Glutamatergic neuron (in vitro differentiated cells): ENCODE measurements around the gene HNRNPM. TPM values are rescaled to one million over a fixed set of nuclear protein-coding genes. Genes with fewer than 3 reads are reported as not detected.

Source experiments
- DNase-seq: peaks from one replicate; pipeline ENCODE4 v3.0.0; 2022
- H3K27ac Mint-ChIP-seq: one replicate; pipeline ENCODE4 v1.8.0; 2020; ENCODE audit warnings: mild to moderate bottlenecking, mixed read lengths, inconsistent platforms; ENCODE audit not compliant: unreplicated experiment
- H3K27me3 Mint-ChIP-seq: one replicate; pipeline ENCODE4 v1.8.0; 2020; ENCODE audit warnings: mild to moderate bottlenecking, moderate library complexity, mixed read lengths, inconsistent platforms; ENCODE audit not compliant: unreplicated experiment
- H3K36me3 Mint-ChIP-seq: one replicate; pipeline ENCODE4 v1.8.0; 2020; ENCODE audit warnings: mild to moderate bottlenecking, mixed read lengths, inconsistent platforms; ENCODE audit not compliant: unreplicated experiment
- H3K4me1 Mint-ChIP-seq: one replicate; pipeline ENCODE4 v1.8.0; 2020; ENCODE audit warnings: mild to moderate bottlenecking, low read depth, mixed read lengths, inconsistent platforms; ENCODE audit not compliant: unreplicated experiment
- H3K4me3 Mint-ChIP-seq: one replicate; pipeline ENCODE4 v1.8.0; 2020; ENCODE audit warnings: mild to moderate bottlenecking, mixed read lengths, inconsistent platforms; ENCODE audit not compliant: unreplicated experiment
- H3K9me3 Mint-ChIP-seq: one replicate; pipeline ENCODE4 v1.8.0; 2020; ENCODE audit warnings: mild to moderate bottlenecking, moderate library complexity, mixed read lengths, inconsistent platforms; ENCODE audit not compliant: unreplicated experiment
- total RNA-seq: library from RNA; stranded (reverse); fragmentation: NEBNext Ultra II Directional; extraction: Animal tissue kit (Norgen Biotek cat#: 25700); gene quantifications from one replicate; pipeline ENCODE4 v1.2.1, GENCODE V29; 2021; ENCODE audit not compliant: unreplicated experiment
- TF ChIP-seq, protein P1 (sequence below): fragments of 200-600 bp; sonication (generic); IDR thresholded peaks from one replicate; pipeline ENCODE4 v1.5.0; 2021; ENCODE audit not compliant: partially characterized antibody, unreplicated experiment

The HNRNPM gene
- total RNA-seq, 1 donor from 2014 or later = 184 TPM

DNA sequence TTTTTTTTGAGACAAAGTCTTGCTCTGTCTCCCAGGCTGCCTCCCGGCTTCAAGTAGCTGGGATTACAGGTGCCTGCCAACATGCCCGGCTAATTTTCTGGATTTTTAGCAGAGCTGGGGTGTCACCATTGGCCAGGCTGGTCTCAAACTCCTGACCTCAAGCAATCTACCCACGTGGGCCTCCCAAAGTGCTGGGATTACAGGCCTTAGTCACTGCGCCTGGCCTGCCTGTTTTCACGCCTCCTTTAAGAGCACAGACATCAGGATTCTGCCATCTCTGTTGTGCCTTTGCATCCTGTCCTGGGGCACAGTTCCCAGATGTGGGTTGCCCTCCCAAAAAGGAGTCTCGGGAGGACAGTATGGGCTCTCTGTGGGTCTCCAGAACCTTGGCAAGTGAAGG, 60.1 kb downstream of the HNRNPM start:
- TF ChIP-seq, protein P1, sequence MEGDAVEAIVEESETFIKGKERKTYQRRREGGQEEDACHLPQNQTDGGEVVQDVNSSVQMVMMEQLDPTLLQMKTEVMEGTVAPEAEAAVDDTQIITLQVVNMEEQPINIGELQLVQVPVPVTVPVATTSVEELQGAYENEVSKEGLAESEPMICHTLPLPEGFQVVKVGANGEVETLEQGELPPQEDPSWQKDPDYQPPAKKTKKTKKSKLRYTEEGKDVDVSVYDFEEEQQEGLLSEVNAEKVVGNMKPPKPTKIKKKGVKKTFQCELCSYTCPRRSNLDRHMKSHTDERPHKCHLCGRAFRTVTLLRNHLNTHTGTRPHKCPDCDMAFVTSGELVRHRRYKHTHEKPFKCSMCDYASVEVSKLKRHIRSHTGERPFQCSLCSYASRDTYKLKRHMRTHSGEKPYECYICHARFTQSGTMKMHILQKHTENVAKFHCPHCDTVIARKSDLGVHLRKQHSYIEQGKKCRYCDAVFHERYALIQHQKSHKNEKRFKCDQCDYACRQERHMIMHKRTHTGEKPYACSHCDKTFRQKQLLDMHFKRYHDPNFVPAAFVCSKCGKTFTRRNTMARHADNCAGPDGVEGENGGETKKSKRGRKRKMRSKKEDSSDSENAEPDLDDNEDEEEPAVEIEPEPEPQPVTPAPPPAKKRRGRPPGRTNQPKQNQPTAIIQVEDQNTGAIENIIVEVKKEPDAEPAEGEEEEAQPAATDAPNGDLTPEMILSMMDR = no peak
- peaks cover 1% of the 10 kb centered on the region for H3K9me3 Mint-ChIP-seq
- peaks cover 3% of the 10 kb centered on the region for H3K4me1 Mint-ChIP-seq
- DNase-seq = no peak
- no peaks in the 10 kb centered on the region for H3K36me3 Mint-ChIP-seq
- peak overlapping the region; percentile 77 for H3K4me3 Mint-ChIP-seq
- no peak overlapping the region for H3K27ac Mint-ChIP-seq
- peaks cover 7% of the 10 kb centered on the region for H3K27me3 Mint-ChIP-seq

DNA sequence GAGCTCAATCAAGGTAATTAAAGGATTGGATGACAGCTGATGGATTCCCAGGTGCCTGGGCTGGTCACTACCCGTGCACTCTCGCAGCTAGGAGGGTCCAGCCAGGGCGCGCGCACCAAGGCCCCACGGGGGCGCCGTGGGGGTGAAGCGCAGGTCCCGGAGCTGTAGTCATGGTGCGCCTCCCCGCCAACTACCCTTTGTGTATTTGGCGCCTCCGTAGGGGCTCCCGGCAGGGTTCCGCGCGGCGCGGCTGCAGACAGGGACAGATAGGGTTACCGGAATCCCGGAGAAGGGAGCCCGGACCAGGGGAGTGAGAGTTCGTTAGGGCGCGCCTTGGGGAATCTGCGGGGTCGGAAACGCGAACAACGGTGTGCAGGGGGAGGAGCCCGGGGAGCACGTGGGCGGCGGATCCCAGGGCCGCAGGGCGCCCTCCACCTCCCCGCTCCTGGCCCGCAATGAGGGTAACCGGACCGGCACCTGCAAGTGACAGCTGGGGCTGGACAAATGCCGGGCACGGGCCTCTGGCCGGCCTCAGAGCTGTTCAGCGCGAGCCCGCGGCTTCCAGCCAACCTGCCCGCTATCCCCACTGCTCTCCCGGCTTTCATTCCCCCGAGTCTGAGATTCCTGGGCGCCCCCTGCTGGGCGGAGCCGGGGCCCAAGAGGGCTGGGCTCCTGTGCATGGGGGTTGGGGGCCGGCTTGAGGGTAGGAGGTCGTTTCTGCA, 61.1 kb downstream of the HNRNPM start:
- H3K27ac Mint-ChIP-seq = peak overlapping the region; percentile 72
- TF ChIP-seq, protein P1 = peak; percentile 89

DNA sequence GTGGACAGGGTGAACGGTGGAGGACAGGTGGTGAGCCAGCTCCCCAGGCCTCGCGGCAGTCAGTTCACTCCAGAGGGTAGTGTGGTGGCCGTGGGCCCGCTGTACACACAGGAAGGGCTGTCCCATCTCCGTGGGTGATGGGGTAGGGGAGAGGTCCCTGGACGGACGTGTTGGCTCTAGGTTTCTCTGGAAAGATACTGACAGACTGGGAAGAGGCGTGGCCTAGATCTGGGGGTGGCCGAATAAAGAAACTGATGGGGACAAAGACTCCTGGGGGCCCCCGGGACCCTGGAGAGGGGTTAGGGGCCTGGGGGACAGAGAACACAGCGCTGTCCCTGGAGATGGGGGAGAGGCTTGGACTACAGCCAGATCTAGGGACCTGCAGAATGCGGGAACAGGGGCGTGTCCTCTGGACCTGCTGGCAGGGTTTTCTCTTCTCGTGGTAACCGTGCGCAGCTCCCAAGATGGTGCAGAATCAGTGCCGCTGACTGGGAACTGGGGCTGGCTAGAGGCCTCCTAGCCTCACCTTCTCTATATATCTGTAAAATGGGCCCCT, 61.7 kb downstream of the HNRNPM start:
- DNase-seq = no peak
- Mint-ChIP-seq H3K4me3 (peak overlapping the region; percentile 76), H3K4me1 (peaks cover 3% of the 10 kb centered on the region), H3K36me3 (no peaks in the 10 kb centered on the region), H3K9me3 (no peaks in the 10 kb centered on the region), H3K27me3 (peaks cover 2% of the 10 kb centered on the region), H3K27ac (peak overlapping the region; percentile 72)
- TF ChIP-seq, protein P1 = peak; percentile 39

More for the DNA sequence above, 61.1 kb downstream of the HNRNPM start:
- peak overlapping the region; percentile 85 for H3K4me3 Mint-ChIP-seq
- DNase-seq = peak; percentile 88
- no peaks in the 10 kb centered on the region for H3K36me3 Mint-ChIP-seq
- H3K27me3 Mint-ChIP-seq = peaks cover 2% of the 10 kb centered on the region
- H3K9me3 Mint-ChIP-seq = peaks cover 1% of the 10 kb centered on the region
- peaks cover 3% of the 10 kb centered on the region for H3K4me1 Mint-ChIP-seq

DNA sequence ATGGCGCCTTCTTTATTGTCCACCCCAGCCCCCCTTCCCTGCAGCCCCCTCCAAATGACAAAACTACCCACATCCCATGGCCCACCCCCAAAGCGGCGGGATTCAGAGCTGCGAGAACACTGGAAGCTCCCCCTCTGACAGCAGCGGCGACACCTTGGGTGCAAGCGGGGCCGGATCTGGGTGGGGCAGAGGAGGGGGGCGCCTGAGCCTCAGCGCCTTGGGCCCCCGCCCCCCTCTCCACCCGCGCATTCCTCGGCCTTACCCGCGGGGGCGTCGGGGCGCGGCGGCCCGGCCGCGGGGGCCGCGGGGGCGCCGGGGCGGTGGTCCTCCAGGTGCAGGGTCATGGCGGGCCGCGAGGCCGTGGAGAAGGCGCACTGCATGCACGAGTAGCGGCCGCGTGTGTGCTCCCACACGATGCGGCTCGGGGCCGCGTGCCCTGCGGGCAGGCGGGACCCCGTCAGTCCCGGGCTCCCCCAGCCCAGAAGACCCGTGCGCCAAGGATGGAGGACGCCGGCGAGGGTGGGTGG, 65.9 kb downstream of the HNRNPM start:
- TF ChIP-seq, protein P1 = no peak

DNA sequence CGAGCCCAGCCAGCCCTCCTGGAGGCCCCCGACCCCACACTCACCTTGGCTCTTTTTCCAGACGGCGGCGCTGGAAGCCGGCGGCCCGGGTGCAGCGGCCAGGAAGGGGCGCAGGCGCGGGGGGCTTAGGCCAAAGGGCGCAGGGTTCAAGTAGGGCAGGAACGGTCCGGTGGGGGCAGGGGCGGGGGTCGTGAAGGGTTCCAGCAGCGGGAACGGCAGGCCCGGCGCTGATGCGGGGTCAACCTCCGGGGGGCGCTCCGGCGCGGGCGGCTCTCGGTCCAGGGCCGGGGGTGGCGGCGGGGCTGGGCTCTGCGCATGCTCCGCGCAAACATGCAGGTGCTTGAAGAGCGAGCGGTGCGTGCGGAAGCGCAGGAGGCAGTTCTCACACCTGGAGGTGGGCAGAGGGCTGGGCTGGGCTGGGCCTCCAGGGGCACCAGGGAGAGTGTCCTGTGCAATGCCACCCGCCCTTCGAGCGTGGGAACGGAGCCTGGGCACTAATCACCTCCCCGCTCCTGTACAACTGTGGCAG, 66.9 kb downstream of the HNRNPM start:
- Mint-ChIP-seq H3K27ac (no peak overlapping the region), H3K36me3 (no peaks in the 10 kb centered on the region), H3K27me3 (peaks cover 7% of the 10 kb centered on the region), H3K4me1 (no peaks in the 10 kb centered on the region), H3K4me3 (no peak overlapping the region), H3K9me3 (peaks cover 4% of the 10 kb centered on the region)
- TF ChIP-seq, protein P1 = peak; percentile 30
- no peak for DNase-seq

More for the DNA sequence above, 65.9 kb downstream of the HNRNPM start:
- Mint-ChIP-seq H3K4me1 (peaks cover 3% of the 10 kb centered on the region), H3K9me3 (peaks cover 4% of the 10 kb centered on the region), H3K36me3 (no peaks in the 10 kb centered on the region), H3K4me3 (no peak overlapping the region), H3K27ac (no peak overlapping the region), H3K27me3 (peaks cover 7% of the 10 kb centered on the region)
- no peak for DNase-seq
